Activated CD8-positive, alpha-beta memory T cell treated with anti-CD3 and anti-CD28 coated beads, Interleukin-2, amount 10 ng/mL, durations not matched to agents 7 days and 5 days (primary cell): ENCODE data around the gene TESPA1. TPM values are rescaled to one million over a fixed set of nuclear protein-coding genes. Genes with fewer than 3 reads are reported as not detected.
A peak's percentile ranks its signal among the peaks of the same experiment; 100 is the strongest.

Experiments used
- ATAC-seq: fragments of 150-1000 bp; cut with Tn5 transposase; one replicate; pipeline ENCODE4 v1.10.0; 2021; ENCODE audit warnings: moderate library complexity
- CTCF ChIA-PET: fragments of 350-600 bp; sonication (Branson Sonifier 250); formaldehyde crosslinking; loops from one replicate; lab custom pipeline; 2021; ENCODE audit warnings: antibody characterized with exemption; lab: Charles Lee
- DNase-seq: peaks from one replicate; pipeline ENCODE4 v3.0.0-alpha.2; 2020
- H3K27ac Mint-ChIP-seq: one replicate; pipeline ENCODE4 v1.8.0; 2021; ENCODE audit warnings: mild to moderate bottlenecking, mixed read lengths
- H3K27me3 Mint-ChIP-seq: one replicate; pipeline ENCODE4 v1.8.0; 2021; ENCODE audit warnings: mixed read lengths
- H3K36me3 Mint-ChIP-seq: one replicate; pipeline ENCODE4 v1.8.0; 2021; ENCODE audit warnings: mild to moderate bottlenecking, mixed read lengths
- H3K4me1 Mint-ChIP-seq: one replicate; pipeline ENCODE4 v1.8.0; 2021; ENCODE audit warnings: mixed read lengths
- H3K4me3 Mint-ChIP-seq: one replicate; pipeline ENCODE4 v1.8.0; 2021; ENCODE audit warnings: mild to moderate bottlenecking, moderate library complexity, mixed read lengths
- H3K9me3 Mint-ChIP-seq: one replicate; pipeline ENCODE4 v1.8.0; 2022; ENCODE audit warnings: low read depth, mixed read lengths
- total RNA-seq, 2 experiments: library from RNA; stranded (reverse); gene quantifications; one replicate each; pipeline ENCODE4 v1.2.3, GENCODE V29; 2021

Gene TESPA1
- total RNA-seq, 2 experiments from 2014 or later = 65.9 to 74.6 TPM

- DNase-seq = no peak
- peaks cover 41% of the 10 kb centered on the region for H3K4me1 Mint-ChIP-seq
- H3K27me3 Mint-ChIP-seq = no peaks in the 10 kb centered on the region
- peaks cover 53% of the 10 kb centered on the region for H3K36me3 Mint-ChIP-seq
- no peak for ATAC-seq
- no peak overlapping the region for H3K4me3 Mint-ChIP-seq
- H3K9me3 Mint-ChIP-seq = peaks cover 19% of the 10 kb centered on the region
- peak overlapping the region; percentile 99 for H3K27ac Mint-ChIP-seq
- CTCF ChIA-PET = interaction anchor here (0.8 to 2.7 kb wide), 6 partner anchors 23 to 185 kb away, joined by 3 to 18 read pairs (median 8); partner anchors contain the start of gene MUCL1
Observed at GRCh38 chr12:54934419-54934818, 50.1 kb downstream of the TESPA1 start.

- Mint-ChIP-seq H3K36me3 (peaks cover 55% of the 10 kb centered on the region), H3K4me1 (peaks cover 41% of the 10 kb centered on the region), H3K27ac (peak overlapping the region; percentile 99), H3K27me3 (no peaks in the 10 kb centered on the region), H3K4me3 (no peak overlapping the region), H3K9me3 (peaks cover 20% of the 10 kb centered on the region)
- ATAC-seq = peak; percentile 40
- CTCF ChIA-PET = interaction anchor here (0.8 to 1.4 kb wide), 3 partner anchors 51 to 139 kb away, joined by 3 read pairs; partner anchors contain the start of gene MUCL1
- DNase-seq = no peak
Observed at GRCh38 chr12:54933376-54933775, 51.2 kb downstream of the TESPA1 start.

GRCh38 chr12:54932691-54933090 lies 51.9 kb downstream of the TESPA1 start:
- Mint-ChIP-seq H3K4me3 (no peak overlapping the region), H3K36me3 (peaks cover 55% of the 10 kb centered on the region), H3K4me1 (peaks cover 41% of the 10 kb centered on the region), H3K27me3 (no peaks in the 10 kb centered on the region), H3K9me3 (peaks cover 20% of the 10 kb centered on the region), H3K27ac (no peak overlapping the region)
- DNase-seq (no peak), ATAC-seq (no peak)
- CTCF ChIA-PET = interaction anchor here (1.0 kb wide), 1 partner anchor 51 kb away, joined by 3 read pairs; no protein-coding TSS in a partner anchor

DNA sequence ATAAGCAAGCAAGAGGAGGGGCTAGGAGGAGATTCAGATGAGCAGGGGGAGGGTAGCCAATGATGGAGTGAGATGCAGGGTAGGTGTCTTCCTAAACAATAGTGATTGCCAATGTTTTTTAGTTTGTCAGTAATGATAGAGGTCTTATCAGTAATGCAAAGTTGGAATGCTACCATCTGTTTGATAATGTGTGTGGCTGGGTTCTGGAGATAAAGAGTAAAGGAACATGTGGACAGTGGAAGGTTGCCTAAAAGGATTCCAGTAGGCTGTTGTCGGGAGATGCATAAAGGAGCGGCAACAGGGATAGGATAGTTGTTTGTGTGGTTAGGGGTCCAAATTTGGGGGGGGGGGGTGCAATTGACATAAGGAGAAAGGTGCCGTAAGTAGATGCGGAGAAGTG lies 52.5 kb downstream of the TESPA1 start:
- H3K9me3 Mint-ChIP-seq = peaks cover 20% of the 10 kb centered on the region
- peaks cover 41% of the 10 kb centered on the region for H3K4me1 Mint-ChIP-seq
- no peak for DNase-seq
- no peak overlapping the region for H3K4me3 Mint-ChIP-seq
- no peak for ATAC-seq
- no peak overlapping the region for H3K27ac Mint-ChIP-seq
- no peaks in the 10 kb centered on the region for H3K27me3 Mint-ChIP-seq
- CTCF ChIA-PET = no interaction called here
- H3K36me3 Mint-ChIP-seq = peaks cover 55% of the 10 kb centered on the region

DNA sequence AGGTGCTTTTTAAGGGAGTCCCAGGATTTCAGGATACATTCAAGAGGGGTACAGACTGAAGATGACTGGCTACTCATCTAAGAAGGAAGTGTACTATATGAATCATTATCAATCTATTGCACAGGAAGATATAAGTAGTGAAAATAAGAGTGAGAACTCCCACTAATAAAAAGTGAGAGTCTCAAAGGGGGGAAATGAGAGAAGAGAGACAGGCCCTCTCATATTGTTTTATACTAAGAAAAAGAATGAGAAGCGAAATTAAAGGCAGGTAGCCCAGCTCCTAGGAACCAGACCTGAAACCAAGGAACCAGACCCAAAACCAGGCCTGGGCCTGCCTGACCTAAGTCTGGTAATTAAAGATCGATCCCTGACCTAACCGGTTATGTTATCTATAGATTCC lies 54.6 kb downstream of the TESPA1 start:
- Mint-ChIP-seq H3K36me3 (peaks cover 35% of the 10 kb centered on the region), H3K4me3 (no peak overlapping the region), H3K27ac (no peak overlapping the region), H3K27me3 (no peaks in the 10 kb centered on the region), H3K4me1 (peaks cover 21% of the 10 kb centered on the region), H3K9me3 (peaks cover 12% of the 10 kb centered on the region)
- DNase-seq (no peak), ATAC-seq (no peak)
- CTCF ChIA-PET = no interaction called here

DNA sequence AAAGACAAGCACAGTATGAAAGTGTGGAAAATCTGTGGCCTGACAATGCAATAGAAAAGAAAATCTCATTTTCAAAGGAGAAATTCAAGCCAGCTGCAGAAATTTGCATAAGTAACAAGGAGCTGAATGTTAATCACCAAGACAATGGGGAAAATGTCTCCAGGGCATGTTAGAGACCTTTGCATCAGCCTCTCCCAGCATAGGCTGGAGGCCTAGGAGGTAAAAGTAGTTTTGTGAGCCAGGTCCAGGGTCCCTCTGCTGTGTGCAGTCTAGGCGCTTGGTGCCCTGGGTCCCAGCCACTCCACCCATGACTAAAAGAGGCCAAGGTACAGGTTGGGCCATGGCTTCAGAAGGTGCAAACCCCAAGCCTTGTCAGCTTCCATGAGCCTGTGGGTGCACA lies 58.3 kb downstream of the TESPA1 start:
- DNase-seq (no peak), ATAC-seq (no peak)
- H3K36me3 Mint-ChIP-seq = peaks cover 17% of the 10 kb centered on the region
- H3K4me1 Mint-ChIP-seq = no peaks in the 10 kb centered on the region
- CTCF ChIA-PET = no interaction called here
- no peak overlapping the region for H3K27ac Mint-ChIP-seq
- H3K27me3 Mint-ChIP-seq = no peaks in the 10 kb centered on the region
- no peak overlapping the region for H3K4me3 Mint-ChIP-seq
- H3K9me3 Mint-ChIP-seq = peaks cover 10% of the 10 kb centered on the region

DNA sequence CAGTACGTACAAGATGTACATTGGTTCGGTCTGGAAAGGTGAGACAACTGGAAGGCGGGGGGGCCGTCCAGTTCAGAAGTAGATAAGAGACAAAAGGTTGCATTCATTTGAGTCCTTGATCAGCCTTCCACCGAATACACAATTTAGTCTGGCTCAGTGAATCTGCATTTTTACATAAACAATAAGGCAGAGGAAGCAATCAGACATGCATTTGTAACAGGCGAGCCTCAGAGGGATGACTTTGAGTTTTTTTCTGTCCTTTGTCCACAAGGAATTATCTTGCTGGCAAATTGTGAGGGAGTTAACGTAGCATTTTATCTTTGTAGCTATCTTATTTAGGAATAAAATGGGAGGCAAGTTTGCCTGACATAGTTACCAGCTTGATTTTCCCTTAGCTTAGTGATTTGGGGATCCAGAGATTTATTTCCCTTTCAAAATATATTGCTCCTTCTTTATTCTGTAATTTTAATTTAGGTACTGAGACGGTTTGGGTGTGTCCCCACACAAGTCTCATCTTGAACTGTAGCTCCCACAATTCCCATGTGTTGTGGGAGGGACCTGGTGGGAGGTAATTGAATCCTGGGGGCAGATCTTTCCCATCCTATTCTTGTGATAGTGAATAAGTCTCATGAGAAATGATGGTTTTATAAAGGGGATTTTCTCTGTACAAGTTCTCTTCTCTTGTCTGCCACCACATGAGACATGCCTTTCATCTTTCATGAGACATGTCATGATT lies 59.4 kb downstream of the TESPA1 start:
- Mint-ChIP-seq H3K4me3 (no peak overlapping the region), H3K27ac (no peak overlapping the region), H3K9me3 (peaks cover 6% of the 10 kb centered on the region), H3K4me1 (no peaks in the 10 kb centered on the region), H3K27me3 (no peaks in the 10 kb centered on the region), H3K36me3 (peaks cover 8% of the 10 kb centered on the region)
- DNase-seq (no peak), ATAC-seq (no peak)
- CTCF ChIA-PET = interaction anchor here (0.8 kb wide), 1 partner anchor 14 kb away, joined by 3 read pairs; no protein-coding TSS in a partner anchor

GRCh38 chr12:54917001-54917488 lies 67.5 kb downstream of the TESPA1 start:
- H3K9me3 Mint-ChIP-seq = no peaks in the 10 kb centered on the region
- CTCF ChIA-PET = no interaction called here
- no peaks in the 10 kb centered on the region for H3K36me3 Mint-ChIP-seq
- H3K27me3 Mint-ChIP-seq = peaks cover 2% of the 10 kb centered on the region
- H3K4me3 Mint-ChIP-seq = no peak overlapping the region
- H3K4me1 Mint-ChIP-seq = no peaks in the 10 kb centered on the region
- H3K27ac Mint-ChIP-seq = no peak overlapping the region
- ATAC-seq (no peak), DNase-seq (no peak)

Other genes starting within 250 kb of the TESPA1 start
- not detected for gene MUCL1, start 130.2 kb downstream of the TESPA1 start, total RNA-seq
- gene NEUROD4, start 35.2 kb upstream of the TESPA1 start, total RNA-seq = not detected
- gene OR9K2, start 141.6 kb upstream of the TESPA1 start, total RNA-seq = not detected
- gene OR10A7, start 236.3 kb upstream of the TESPA1 start, total RNA-seq = not detected